Measurements from ENCODE around the gene STARD3.

The STARD3 gene

GRCh38 chr17:39605492-39606433 is 31.2 kb upstream of the STARD3 start:
- Histone ChIP-seq H2AFZ (ENCODE audit: low read length) (no peak overlapping the region), H3K27me3 (ENCODE audit: insufficient read depth, low read length, poor library complexity, severe bottlenecking) (peaks cover 14% of the 10 kb centered on the region), H3K9me3 (ENCODE audit: insufficient read depth, low read depth, low read length) (no peaks in the 10 kb centered on the region), H3F3A (ENCODE audit: low read depth) (no peaks in the 10 kb centered on the region), H3K36me3 (ENCODE audit: insufficient read depth, low read length) (no peaks in the 10 kb centered on the region), H3K9me2 (replicated peaks; ENCODE audit: low read depth, low read length) (no peaks in the 10 kb centered on the region), H3K4me2 (ENCODE audit: low read depth, low read length, poor library complexity, severe bottlenecking) (no peak overlapping the region), H3K9ac (ENCODE audit: low read depth, low read length, poor library complexity, severe bottlenecking) (no peak overlapping the region), H3K4me3 (ENCODE audit: low read length, poor library complexity, severe bottlenecking) (no peak overlapping the region), H4K20me1 (ENCODE audit: insufficient read depth, low read length, poor library complexity, severe bottlenecking) (no peaks in the 10 kb centered on the region), H3K79me2 (ENCODE audit: insufficient read depth, low read length) (no peaks in the 10 kb centered on the region), H3K4me1 (ENCODE audit: insufficient read depth, low read length, poor library complexity, severe bottlenecking) (no peaks in the 10 kb centered on the region)
- TF ChIP-seq CTCF (conservative IDR thresholded peaks at IDR 0.05; ENCODE audit: low read length) (no peak), EZH2phosphoT487 (IDR thresholded peaks at IDR 0.05; ENCODE audit: borderline replicate concordance) (no peak)

- no peak overlapping the region for H2AFZ ChIP-seq (ENCODE audit: low read length)
- no peak overlapping the region for H3K4me3 ChIP-seq (ENCODE audit: low read length, poor library complexity, severe bottlenecking)
- no peak for TF ChIP-seq CTCF (conservative IDR thresholded peaks at IDR 0.05; ENCODE audit: low read length)
Observed at GRCh38 chr17:39606434-39607056, 30.4 kb upstream of the STARD3 start.

GRCh38 chr17:39607057-39607850 is 29.7 kb upstream of the STARD3 start:
- Histone ChIP-seq H3K9me2 (replicated peaks; ENCODE audit: low read depth, low read length) (no peaks in the 10 kb centered on the region), H2AFZ (ENCODE audit: low read length) (no peak overlapping the region), H3K9me3 (ENCODE audit: insufficient read depth, low read depth, low read length) (no peaks in the 10 kb centered on the region), H3K36me3 (ENCODE audit: insufficient read depth, low read length) (no peaks in the 10 kb centered on the region), H3K79me2 (ENCODE audit: insufficient read depth, low read length) (no peaks in the 10 kb centered on the region), H3K4me3 (ENCODE audit: low read length, poor library complexity, severe bottlenecking) (no peak overlapping the region), H3K9ac (ENCODE audit: low read depth, low read length, poor library complexity, severe bottlenecking) (no peak overlapping the region), H3F3A (ENCODE audit: low read depth) (no peaks in the 10 kb centered on the region), H3K4me2 (ENCODE audit: low read depth, low read length, poor library complexity, severe bottlenecking) (no peak overlapping the region), H4K20me1 (ENCODE audit: insufficient read depth, low read length, poor library complexity, severe bottlenecking) (no peaks in the 10 kb centered on the region), H3K27me3 (ENCODE audit: insufficient read depth, low read length, poor library complexity, severe bottlenecking) (no peaks in the 10 kb centered on the region), H3K4me1 (ENCODE audit: insufficient read depth, low read length, poor library complexity, severe bottlenecking) (no peaks in the 10 kb centered on the region)
- no peak for TF ChIP-seq EZH2phosphoT487 (IDR thresholded peaks at IDR 0.05; ENCODE audit: borderline replicate concordance)
- TF ChIP-seq CTCF (conservative IDR thresholded peaks at IDR 0.05; ENCODE audit: low read length): no peak

More at GRCh38 chr17:39606434-39607056, 30.4 kb upstream of the STARD3 start:
- H3K36me3 ChIP-seq (ENCODE audit: insufficient read depth, low read length): no peaks in the 10 kb centered on the region
- no peaks in the 10 kb centered on the region for H3K79me2 ChIP-seq (ENCODE audit: insufficient read depth, low read length)
- H3K9ac ChIP-seq (ENCODE audit: low read depth, low read length, poor library complexity, severe bottlenecking): no peak overlapping the region
- no peaks in the 10 kb centered on the region for H3K4me1 ChIP-seq (ENCODE audit: insufficient read depth, low read length, poor library complexity, severe bottlenecking)
- no peaks in the 10 kb centered on the region for H3K9me3 ChIP-seq (ENCODE audit: insufficient read depth, low read depth, low read length)
- no peaks in the 10 kb centered on the region for H3K9me2 ChIP-seq (replicated peaks; ENCODE audit: low read depth, low read length)
- H4K20me1 ChIP-seq (ENCODE audit: insufficient read depth, low read length, poor library complexity, severe bottlenecking): no peaks in the 10 kb centered on the region
- H3F3A ChIP-seq (ENCODE audit: low read depth): no peaks in the 10 kb centered on the region
- peaks cover 7% of the 10 kb centered on the region for H3K27me3 ChIP-seq (ENCODE audit: insufficient read depth, low read length, poor library complexity, severe bottlenecking)
- no peak overlapping the region for H3K4me2 ChIP-seq (ENCODE audit: low read depth, low read length, poor library complexity, severe bottlenecking)
